Endothelial cell of umbilical vein (primary cell): ENCODE results near the gene CADPS. TPM values are rescaled to one million over a fixed set of nuclear protein-coding genes. Genes with fewer than 3 reads are reported as not detected.

Source experiments
- BruUV-seq: library from RNA; stranded (reverse); fragments of 400-500 nt; replicated peaks from 2 replicates; lab custom pipeline; 2021; lab: Mats Ljungman, UMichigan
- CTCF ChIA-PET: fragments of 300-600, 350-600 bp; sonication (Branson Sonifier 250); formaldehyde crosslinking; loops from one replicate; lab custom pipeline; 2021; ENCODE audit warnings: antibody characterized with exemption, inconsistent platforms; lab: Charles Lee
- POLR2A ChIA-PET: fragments of 300-600, 350-600 bp; sonication (Branson Sonifier 250); formaldehyde crosslinking; loops from one replicate; lab custom pipeline; 2021; ENCODE audit warnings: antibody characterized with exemption, inconsistent platforms; lab: Charles Lee
- DNase-seq: peaks from one replicate; pipeline ENCODE4 v3.0.0-alpha.2; 2011; ENCODE audit warnings: low read depth, low spot score
- FAIRE-seq: peaks from 2 replicates; lab custom pipeline; 2011; peaks lifted over from hg19 to GRCh38; lab: Jason Lieb, UNC
- H2AFZ ChIP-seq: 2 replicates; pipeline ENCODE4 v1.6.0; 2012; ENCODE audit warnings: low read depth, low read length, control low read depth, inconsistent platforms
- H3K27ac ChIP-seq: 2 replicates; pipeline ENCODE4 v1.5.1; 2011; ENCODE audit warnings: low read depth, mild to moderate bottlenecking, control low read depth, low read length, moderate library complexity; ENCODE audit not compliant: insufficient read depth
- H3K27me3 ChIP-seq, 2 experiments: 2 replicates each; pipeline versions ENCODE4 v1.6.0 to v1.6.1; 2011; ENCODE audit warnings: low read length in 2 of 2, mixed read lengths in 1 of 2; ENCODE audit not compliant: control insufficient read depth in 2 of 2, insufficient read depth in 2 of 2
- H3K36me3 ChIP-seq, 2 experiments: 2 replicates in 1 of 2; 3 replicates in 1 of 2; pipeline ENCODE4 v1.5.1; 2011; ENCODE audit warnings: low read length in 2 of 2, mild to moderate bottlenecking in 1 of 2, moderate library complexity in 1 of 2; ENCODE audit not compliant: control insufficient read depth in 2 of 2, insufficient read depth in 2 of 2; ENCODE audit errors: extremely low read depth in 1 of 2
- H3K4me1 ChIP-seq: 3 replicates; pipeline ENCODE4 v1.5.1; 2011; ENCODE audit warnings: mild to moderate bottlenecking, low read length; ENCODE audit not compliant: control insufficient read depth, insufficient read depth; ENCODE audit errors: extremely low read depth
- H3K4me2 ChIP-seq: 2 replicates; pipeline ENCODE4 v1.6.1; 2011; ENCODE audit warnings: low read length, control low read depth, mixed read lengths; ENCODE audit not compliant: insufficient read depth
- H3K4me3 ChIP-seq, 3 experiments: fragments of 200-600 bp in 1 of 3; sonication (generic), shearing (Covaris generic) in 1 of 3; replicated peaks in 1 of 3; 2 replicates each; pipeline ENCODE4 v1.5.1; 2011 to 2016; ENCODE audit warnings: control low read depth in 3 of 3, low read length in 3 of 3, mild to moderate bottlenecking in 2 of 3, inconsistent platforms in 1 of 3, low read depth in 1 of 3, moderate library complexity in 1 of 3; ENCODE audit not compliant: insufficient read depth in 1 of 3
- H3K79me2 ChIP-seq: 2 replicates; pipeline ENCODE4 v1.6.0; 2012; ENCODE audit warnings: low read length, inconsistent platforms; ENCODE audit not compliant: control insufficient read depth, insufficient read depth
- H3K9ac ChIP-seq: replicated peaks from 2 replicates; pipeline ENCODE3; 2011; ENCODE audit warnings: low read length, control low read depth; ENCODE audit not compliant: insufficient read depth; ENCODE audit errors: extremely low read depth
- H3K9me1 ChIP-seq: replicated peaks from 3 replicates; pipeline ENCODE4 v1.6.0; 2011; ENCODE audit warnings: mild to moderate bottlenecking, low read length; ENCODE audit not compliant: control insufficient read depth, insufficient read depth; ENCODE audit errors: extremely low read depth
- H3K9me3 ChIP-seq: replicated peaks from 2 replicates; pipeline ENCODE4 v1.5.1; 2012; ENCODE audit warnings: low read length, inconsistent platforms; ENCODE audit not compliant: control insufficient read depth, insufficient read depth
- H4K20me1 ChIP-seq: replicated peaks from 2 replicates; pipeline ENCODE3; 2011; ENCODE audit warnings: mild to moderate bottlenecking, low read length; ENCODE audit not compliant: control insufficient read depth, insufficient read depth; ENCODE audit errors: extremely low read depth
- CTCF ChIP-seq, 2 donors: IDR thresholded peaks; 1 replicate in 1 of 2; 2 replicates in 1 of 2; pipeline ENCODE4 v1.5.1; 2011; ENCODE audit warnings: low read length in 2 of 2, mild to moderate bottlenecking in 2 of 2, moderate library complexity in 2 of 2, control low read depth in 1 of 2, inconsistent platforms in 1 of 2, low read depth in 1 of 2; ENCODE audit not compliant: insufficient read depth in 1 of 2; ENCODE audit errors: extremely low read depth in 1 of 2
- EZH2 ChIP-seq: IDR thresholded peaks from 2 replicates; pipeline ENCODE4 v1.6.1; 2012; ENCODE audit warnings: borderline replicate concordance, low read depth, mild to moderate bottlenecking, moderate library complexity, low read length, inconsistent platforms; ENCODE audit not compliant: severe bottlenecking
- FOS ChIP-seq: IDR thresholded peaks from 2 replicates; pipeline ENCODE4 v1.6.1; 2011; ENCODE audit warnings: mild to moderate bottlenecking, low read length, moderate library complexity, borderline replicate concordance; ENCODE audit not compliant: insufficient read depth
- GATA2 ChIP-seq: IDR thresholded peaks from 2 replicates; pipeline ENCODE4 v1.7.0; 2011; ENCODE audit warnings: low read depth, mild to moderate bottlenecking, moderate library complexity, mixed read lengths, low read length; ENCODE audit not compliant: insufficient read length, insufficient read depth
- JUN ChIP-seq: IDR thresholded peaks from 2 replicates; pipeline ENCODE4 v1.6.1; 2011; ENCODE audit warnings: borderline replicate concordance, low read depth; ENCODE audit not compliant: insufficient read length, insufficient read depth
- MAX ChIP-seq: IDR thresholded peaks from 2 replicates; pipeline ENCODE4 v1.6.1; 2011; ENCODE audit not compliant: insufficient read depth, insufficient read length
- MYC ChIP-seq: IDR thresholded peaks from one replicate; pipeline ENCODE4 v1.6.1; 2011; ENCODE audit warnings: mild to moderate bottlenecking, low read depth, low read length
- POLR2A ChIP-seq: IDR thresholded peaks from 2 replicates; pipeline ENCODE4 v1.6.1; 2012; ENCODE audit warnings: low read depth, mild to moderate bottlenecking, control low read depth, low read length
- POLR2AphosphoS5 ChIP-seq: IDR thresholded peaks from 2 replicates; pipeline ENCODE4 v1.6.1; 2012; ENCODE audit warnings: low read depth, mild to moderate bottlenecking, control low read depth, low read length, moderate library complexity; ENCODE audit not compliant: insufficient read depth
- dilution Hi-C: fragments of 300-500 bp; cut with MboI; formaldehyde crosslinking; loops from one replicate; pipeline ENCODE4 v1.15.0; 2019; ENCODE audit warnings: low sequenced_read_pairs; ENCODE audit not compliant: extremely low pct_ligation_motif_present
- intact Hi-C: fragments of 100-400 bp; cut with micrococcal nuclease; formaldehyde crosslinking; loops from one replicate; pipeline ENCODE4 v1.10.0; 2022
- polyA plus RNA-seq, 4 experiments: library from polyadenylated mRNA; depleted of rRNA in 3 of 4; stranded (reverse) in 3 of 4; unstranded in 1 of 4; fragments of >200 nt; gene quantifications; 2 replicates each; pipeline versions ENCODE4 v1.2.1 to v1.2.3, GENCODE V29; 2011 to 2012; ENCODE audit warnings: missing spikeins in 1 of 4
- total RNA-seq: library from RNA; stranded (reverse); gene quantifications from 2 replicates; pipeline ENCODE4 v1.2.3, GENCODE V29; 2021

The CADPS gene
- total and polyA plus RNA-seq, 2 donors (not counting 3 experiments of a cell fraction or from before 2014, with no cell fraction given) = not detected

GRCh38 chr3:62496503-62496902 is 378.7 kb downstream of the CADPS start:
- Histone ChIP-seq H3K79me2 (no peaks in the 10 kb centered on the region), H3K36me3 (no peaks in the 10 kb centered on the region), H3K4me3 (no peak overlapping the region), H3K4me1 (no peaks in the 10 kb centered on the region), H3K9ac (no peak overlapping the region), H3K27ac (no peak overlapping the region), H2AFZ (no peak overlapping the region), H3K27me3 (no peaks in the 10 kb centered on the region), H3K4me2 (no peak overlapping the region), H3K9me3 (no peaks in the 10 kb centered on the region), H4K20me1 (no peaks in the 10 kb centered on the region), H3K9me1 (no peaks in the 10 kb centered on the region)
- dilution Hi-C loops (no loop called here), intact Hi-C loops (no loop called here)
- DNase-seq (no peak), FAIRE-seq (no peak)
- TF ChIP-seq EZH2 (no peak), POLR2A (no peak), CTCF (IDR thresholded peaks at IDR 0.05; ENCODE audit: extremely low read depth in 1 of 2, insufficient read depth in 1 of 2, low read depth in 1 of 2, low read length in 2 of 2) (no peak), FOS (no peak), MYC (no peak), POLR2AphosphoS5 (no peak), JUN (no peak), GATA2 (no peak), MAX (no peak)
- ChIA-PET POLR2A (no interaction called here), CTCF (no interaction called here)
- BruUV-seq = no TSS peak
